ENCODE measurements around the gene TTC34. TPM values are rescaled to one million over a fixed set of nuclear protein-coding genes. Genes with fewer than 3 reads are reported as not detected.

The TTC34 gene
- total and polyA plus RNA-seq, 2 experiments from 2014 or later, result 0.08 to 0.35 TPM

DNA sequence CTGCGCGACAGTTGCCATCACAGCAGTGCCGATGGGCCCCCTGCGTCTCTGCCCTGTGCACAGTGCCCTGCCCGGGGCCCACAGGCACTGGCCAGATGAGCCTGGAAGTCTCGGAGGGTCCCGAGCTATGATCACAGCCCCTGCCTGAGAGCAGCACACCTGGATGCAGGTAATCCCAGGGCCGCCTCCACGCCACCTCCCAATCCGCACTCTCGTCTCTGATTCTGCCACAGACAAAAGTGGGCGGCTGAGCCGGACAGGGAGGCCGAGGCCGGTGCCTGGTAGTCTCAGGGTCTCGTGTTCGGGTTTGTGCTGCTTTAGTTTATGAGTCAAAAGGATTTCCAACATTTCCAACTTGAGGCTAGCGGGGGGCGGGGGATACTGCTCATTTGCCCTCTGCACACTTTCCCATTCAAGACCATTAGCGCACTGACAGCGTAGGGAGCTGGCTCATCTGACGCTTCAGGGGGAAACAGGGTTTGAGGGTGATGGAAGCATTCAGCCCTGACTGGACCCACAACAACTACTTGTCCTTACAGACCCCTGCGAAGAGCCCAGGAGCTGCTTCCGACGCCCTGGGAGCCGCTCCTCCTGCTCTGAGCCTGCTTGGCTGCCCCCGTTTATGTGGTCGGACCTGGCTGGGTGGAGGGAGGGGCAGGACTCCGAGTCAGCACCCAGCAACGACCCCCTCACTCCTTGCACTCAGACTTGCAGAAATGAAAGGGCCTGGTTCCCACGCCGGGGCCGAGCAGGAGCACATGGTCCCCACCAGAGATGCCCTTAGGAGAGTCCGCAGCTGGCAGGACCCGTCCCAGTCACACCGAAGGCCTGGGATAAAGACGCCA, 1.8 kb upstream of the TTC34 start:
- H3K27me3 Mint-ChIP-seq (ENCODE audit: insufficient read depth, low read depth, poor library complexity), result peaks cover 4% of the 10 kb centered on the region
- H2AFZ ChIP-seq, result no peak overlapping the region
- no peaks in the 10 kb centered on the region for H3K36me3 ChIP-seq (ENCODE audit: insufficient read depth)
- peaks cover 4% of the 10 kb centered on the region; the same call in 1 of the 3 replicates for H3K36me3 Mint-ChIP-seq (ENCODE audit: low read depth)
- no peaks in the 10 kb centered on the region for H3F3A ChIP-seq (replicated peaks; ENCODE audit: low read depth)
- H3K27ac ChIP-seq (ENCODE audit: low read depth), result no peak overlapping the region
- no peaks in the 10 kb centered on the region for H3K4me1 Mint-ChIP-seq
- H3K27ac Mint-ChIP-seq, result no peak overlapping the region
- DNase-seq (ENCODE audit: low spot score) (no peak), ATAC-seq (no peak)
- H3K4me3 Mint-ChIP-seq, result no peak overlapping the region
- H4K20me1 ChIP-seq (replicated peaks; ENCODE audit: insufficient read depth), result no peaks in the 10 kb centered on the region
- H3K27me3 ChIP-seq (ENCODE audit: insufficient read depth), result no peaks in the 10 kb centered on the region
- no peak overlapping the region for H3K4me2 ChIP-seq
- peaks cover 59% of the 10 kb centered on the region for H3K9me3 Mint-ChIP-seq
- H3K4me3 ChIP-seq, result no peak overlapping the region
- no peak for TF ChIP-seq EZH2 (IDR thresholded peaks at IDR 0.05; ENCODE audit: low read depth, unreplicated experiment)
- no peak for TF ChIP-seq JUNB (IDR thresholded peaks at IDR 0.05; ENCODE audit: unreplicated experiment)
- no peak for TF ChIP-seq NANOG (IDR thresholded peaks at IDR 0.05; ENCODE audit: borderline replicate concordance)
- TF ChIP-seq, protein P1, sequence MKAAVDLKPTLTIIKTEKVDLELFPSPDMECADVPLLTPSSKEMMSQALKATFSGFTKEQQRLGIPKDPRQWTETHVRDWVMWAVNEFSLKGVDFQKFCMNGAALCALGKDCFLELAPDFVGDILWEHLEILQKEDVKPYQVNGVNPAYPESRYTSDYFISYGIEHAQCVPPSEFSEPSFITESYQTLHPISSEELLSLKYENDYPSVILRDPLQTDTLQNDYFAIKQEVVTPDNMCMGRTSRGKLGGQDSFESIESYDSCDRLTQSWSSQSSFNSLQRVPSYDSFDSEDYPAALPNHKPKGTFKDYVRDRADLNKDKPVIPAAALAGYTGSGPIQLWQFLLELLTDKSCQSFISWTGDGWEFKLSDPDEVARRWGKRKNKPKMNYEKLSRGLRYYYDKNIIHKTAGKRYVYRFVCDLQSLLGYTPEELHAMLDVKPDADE (IDR thresholded peaks at IDR 0.05), result no peak
- TF ChIP-seq, protein P2, sequence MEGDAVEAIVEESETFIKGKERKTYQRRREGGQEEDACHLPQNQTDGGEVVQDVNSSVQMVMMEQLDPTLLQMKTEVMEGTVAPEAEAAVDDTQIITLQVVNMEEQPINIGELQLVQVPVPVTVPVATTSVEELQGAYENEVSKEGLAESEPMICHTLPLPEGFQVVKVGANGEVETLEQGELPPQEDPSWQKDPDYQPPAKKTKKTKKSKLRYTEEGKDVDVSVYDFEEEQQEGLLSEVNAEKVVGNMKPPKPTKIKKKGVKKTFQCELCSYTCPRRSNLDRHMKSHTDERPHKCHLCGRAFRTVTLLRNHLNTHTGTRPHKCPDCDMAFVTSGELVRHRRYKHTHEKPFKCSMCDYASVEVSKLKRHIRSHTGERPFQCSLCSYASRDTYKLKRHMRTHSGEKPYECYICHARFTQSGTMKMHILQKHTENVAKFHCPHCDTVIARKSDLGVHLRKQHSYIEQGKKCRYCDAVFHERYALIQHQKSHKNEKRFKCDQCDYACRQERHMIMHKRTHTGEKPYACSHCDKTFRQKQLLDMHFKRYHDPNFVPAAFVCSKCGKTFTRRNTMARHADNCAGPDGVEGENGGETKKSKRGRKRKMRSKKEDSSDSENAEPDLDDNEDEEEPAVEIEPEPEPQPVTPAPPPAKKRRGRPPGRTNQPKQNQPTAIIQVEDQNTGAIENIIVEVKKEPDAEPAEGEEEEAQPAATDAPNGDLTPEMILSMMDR (conservative IDR thresholded peaks at IDR 0.05; ENCODE audit: low read depth in 2 of 2), result no peak
- TF ChIP-seq, protein P3, sequence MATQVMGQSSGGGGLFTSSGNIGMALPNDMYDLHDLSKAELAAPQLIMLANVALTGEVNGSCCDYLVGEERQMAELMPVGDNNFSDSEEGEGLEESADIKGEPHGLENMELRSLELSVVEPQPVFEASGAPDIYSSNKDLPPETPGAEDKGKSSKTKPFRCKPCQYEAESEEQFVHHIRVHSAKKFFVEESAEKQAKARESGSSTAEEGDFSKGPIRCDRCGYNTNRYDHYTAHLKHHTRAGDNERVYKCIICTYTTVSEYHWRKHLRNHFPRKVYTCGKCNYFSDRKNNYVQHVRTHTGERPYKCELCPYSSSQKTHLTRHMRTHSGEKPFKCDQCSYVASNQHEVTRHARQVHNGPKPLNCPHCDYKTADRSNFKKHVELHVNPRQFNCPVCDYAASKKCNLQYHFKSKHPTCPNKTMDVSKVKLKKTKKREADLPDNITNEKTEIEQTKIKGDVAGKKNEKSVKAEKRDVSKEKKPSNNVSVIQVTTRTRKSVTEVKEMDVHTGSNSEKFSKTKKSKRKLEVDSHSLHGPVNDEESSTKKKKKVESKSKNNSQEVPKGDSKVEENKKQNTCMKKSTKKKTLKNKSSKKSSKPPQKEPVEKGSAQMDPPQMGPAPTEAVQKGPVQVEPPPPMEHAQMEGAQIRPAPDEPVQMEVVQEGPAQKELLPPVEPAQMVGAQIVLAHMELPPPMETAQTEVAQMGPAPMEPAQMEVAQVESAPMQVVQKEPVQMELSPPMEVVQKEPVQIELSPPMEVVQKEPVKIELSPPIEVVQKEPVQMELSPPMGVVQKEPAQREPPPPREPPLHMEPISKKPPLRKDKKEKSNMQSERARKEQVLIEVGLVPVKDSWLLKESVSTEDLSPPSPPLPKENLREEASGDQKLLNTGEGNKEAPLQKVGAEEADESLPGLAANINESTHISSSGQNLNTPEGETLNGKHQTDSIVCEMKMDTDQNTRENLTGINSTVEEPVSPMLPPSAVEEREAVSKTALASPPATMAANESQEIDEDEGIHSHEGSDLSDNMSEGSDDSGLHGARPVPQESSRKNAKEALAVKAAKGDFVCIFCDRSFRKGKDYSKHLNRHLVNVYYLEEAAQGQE (IDR thresholded peaks at IDR 0.05; ENCODE audit: unreplicated experiment), result no peak
- TF ChIP-seq EZH2phosphoT487 (IDR thresholded peaks at IDR 0.05; ENCODE audit: unreplicated experiment), result no peak
- no peak for TF ChIP-seq POLR2AphosphoS5 (IDR thresholded peaks at IDR 0.05; ENCODE audit: low read depth)
- no peak for TF ChIP-seq CREB1 (CRISPR knock-in tag; IDR thresholded peaks at IDR 0.05; ENCODE audit: low read depth)
- no peak for TF ChIP-seq ZNF331 (CRISPR knock-in tag; IDR thresholded peaks at IDR 0.05; ENCODE audit: low read depth)
- TF ChIP-seq, protein P4, sequence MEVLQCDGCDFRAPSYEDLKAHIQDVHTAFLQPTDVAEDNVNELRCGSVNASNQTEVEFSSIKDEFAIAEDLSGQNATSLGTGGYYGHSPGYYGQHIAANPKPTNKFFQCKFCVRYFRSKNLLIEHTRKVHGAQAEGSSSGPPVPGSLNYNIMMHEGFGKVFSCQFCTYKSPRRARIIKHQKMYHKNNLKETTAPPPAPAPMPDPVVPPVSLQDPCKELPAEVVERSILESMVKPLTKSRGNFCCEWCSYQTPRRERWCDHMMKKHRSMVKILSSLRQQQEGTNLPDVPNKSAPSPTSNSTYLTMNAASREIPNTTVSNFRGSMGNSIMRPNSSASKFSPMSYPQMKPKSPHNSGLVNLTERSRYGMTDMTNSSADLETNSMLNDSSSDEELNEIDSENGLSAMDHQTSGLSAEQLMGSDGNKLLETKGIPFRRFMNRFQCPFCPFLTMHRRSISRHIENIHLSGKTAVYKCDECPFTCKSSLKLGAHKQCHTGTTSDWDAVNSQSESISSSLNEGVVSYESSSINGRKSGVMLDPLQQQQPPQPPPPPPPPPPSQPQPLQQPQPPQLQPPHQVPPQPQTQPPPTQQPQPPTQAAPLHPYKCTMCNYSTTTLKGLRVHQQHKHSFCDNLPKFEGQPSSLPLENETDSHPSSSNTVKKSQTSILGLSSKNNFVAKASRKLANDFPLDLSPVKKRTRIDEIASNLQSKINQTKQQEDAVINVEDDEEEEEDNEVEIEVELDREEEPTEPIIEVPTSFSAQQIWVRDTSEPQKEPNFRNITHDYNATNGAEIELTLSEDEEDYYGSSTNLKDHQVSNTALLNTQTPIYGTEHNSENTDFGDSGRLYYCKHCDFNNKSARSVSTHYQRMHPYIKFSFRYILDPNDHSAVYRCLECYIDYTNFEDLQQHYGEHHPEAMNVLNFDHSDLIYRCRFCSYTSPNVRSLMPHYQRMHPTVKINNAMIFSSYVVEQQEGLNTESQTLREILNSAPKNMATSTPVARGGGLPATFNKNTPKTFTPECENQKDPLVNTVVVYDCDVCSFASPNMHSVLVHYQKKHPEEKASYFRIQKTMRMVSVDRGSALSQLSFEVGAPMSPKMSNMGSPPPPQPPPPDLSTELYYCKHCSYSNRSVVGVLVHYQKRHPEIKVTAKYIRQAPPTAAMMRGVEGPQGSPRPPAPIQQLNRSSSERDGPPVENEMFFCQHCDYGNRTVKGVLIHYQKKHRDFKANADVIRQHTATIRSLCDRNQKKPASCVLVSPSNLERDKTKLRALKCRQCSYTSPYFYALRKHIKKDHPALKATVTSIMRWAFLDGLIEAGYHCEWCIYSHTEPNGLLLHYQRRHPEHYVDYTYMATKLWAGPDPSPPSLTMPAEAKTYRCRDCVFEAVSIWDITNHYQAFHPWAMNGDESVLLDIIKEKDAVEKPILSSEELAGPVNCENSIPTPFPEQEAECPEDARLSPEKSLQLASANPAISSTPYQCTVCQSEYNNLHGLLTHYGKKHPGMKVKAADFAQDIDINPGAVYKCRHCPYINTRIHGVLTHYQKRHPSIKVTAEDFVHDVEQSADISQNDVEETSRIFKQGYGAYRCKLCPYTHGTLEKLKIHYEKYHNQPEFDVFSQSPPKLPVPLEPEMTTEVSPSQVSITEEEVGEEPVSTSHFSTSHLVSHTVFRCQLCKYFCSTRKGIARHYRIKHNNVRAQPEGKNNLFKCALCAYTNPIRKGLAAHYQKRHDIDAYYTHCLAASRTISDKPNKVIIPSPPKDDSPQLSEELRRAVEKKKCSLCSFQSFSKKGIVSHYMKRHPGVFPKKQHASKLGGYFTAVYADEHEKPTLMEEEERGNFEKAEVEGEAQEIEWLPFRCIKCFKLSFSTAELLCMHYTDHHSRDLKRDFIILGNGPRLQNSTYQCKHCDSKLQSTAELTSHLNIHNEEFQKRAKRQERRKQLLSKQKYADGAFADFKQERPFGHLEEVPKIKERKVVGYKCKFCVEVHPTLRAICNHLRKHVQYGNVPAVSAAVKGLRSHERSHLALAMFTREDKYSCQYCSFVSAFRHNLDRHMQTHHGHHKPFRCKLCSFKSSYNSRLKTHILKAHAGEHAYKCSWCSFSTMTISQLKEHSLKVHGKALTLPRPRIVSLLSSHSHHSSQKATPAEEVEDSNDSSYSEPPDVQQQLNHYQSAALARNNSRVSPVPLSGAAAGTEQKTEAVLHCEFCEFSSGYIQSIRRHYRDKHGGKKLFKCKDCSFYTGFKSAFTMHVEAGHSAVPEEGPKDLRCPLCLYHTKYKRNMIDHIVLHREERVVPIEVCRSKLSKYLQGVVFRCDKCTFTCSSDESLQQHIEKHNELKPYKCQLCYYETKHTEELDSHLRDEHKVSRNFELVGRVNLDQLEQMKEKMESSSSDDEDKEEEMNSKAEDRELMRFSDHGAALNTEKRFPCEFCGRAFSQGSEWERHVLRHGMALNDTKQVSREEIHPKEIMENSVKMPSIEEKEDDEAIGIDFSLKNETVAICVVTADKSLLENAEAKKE (CRISPR knock-in tag; IDR thresholded peaks at IDR 0.05), result no peak
- TF ChIP-seq ZNF114 (CRISPR knock-in tag; IDR thresholded peaks at IDR 0.05), result no peak
- TF ChIP-seq STAT1 (IDR thresholded peaks at IDR 0.05; ENCODE audit: unreplicated experiment), result no peak
- H3K9me2 ChIP-seq (ENCODE audit: insufficient read depth), result no peaks in the 10 kb centered on the region
- no peaks in the 10 kb centered on the region for H3K4me1 ChIP-seq (ENCODE audit: insufficient read depth)
- H3K79me2 ChIP-seq (replicated peaks; ENCODE audit: insufficient read depth), result no peaks in the 10 kb centered on the region
